Dedifferentiated amniotic fluid mesenchymal stem cell (primary cell): ENCODE results near the gene HPGDS.
"Not testable (repeated sequence)": the region's sequence is repeated elsewhere in the genome, so short reads cannot be mapped to it uniquely, and the experiment has no call there.

Experiments used
- DNase-seq: peaks from one replicate; pipeline ENCODE4 v3.0.0-alpha.2; 2016; ENCODE audit errors: extremely low spot score

Gene HPGDS

GRCh38 chr4:94325835-94326234 lies 16.8 kb downstream of the HPGDS start:
- DNase-seq: no peak

- not testable (repeated sequence) for DNase-seq
Measured at GRCh38 chr4:94319927-94320326, 22.7 kb downstream of the HPGDS start.

GRCh38 chr4:94307231-94307871 lies 35.3 kb downstream of the HPGDS start:
- no peak for DNase-seq

GRCh38 chr4:94306713-94307112 lies 35.9 kb downstream of the HPGDS start:
- no peak for DNase-seq

GRCh38 chr4:94305466-94306225 lies 37.0 kb downstream of the HPGDS start:
- no peak for DNase-seq

GRCh38 chr4:94304365-94304971 lies 38.2 kb downstream of the HPGDS start:
- DNase-seq: peak; percentile 42

GRCh38 chr4:94302191-94302590 lies 40.4 kb downstream of the HPGDS start:
- no peak for DNase-seq

- DNase-seq: no peak
Measured at GRCh38 chr4:94298725-94299252, 43.8 kb downstream of the HPGDS start.

- DNase-seq: not testable (repeated sequence)
Measured at GRCh38 chr4:94295473-94295872, 47.2 kb downstream of the HPGDS start.

- DNase-seq: not testable (repeated sequence)
Measured at GRCh38 chr4:94293981-94294380, 48.7 kb downstream of the HPGDS start.

GRCh38 chr4:94290245-94290644 lies 52.4 kb downstream of the HPGDS start:
- no peak for DNase-seq

GRCh38 chr4:94285666-94286065 lies 57.0 kb downstream of the HPGDS start:
- DNase-seq: no peak

- no peak for DNase-seq
Measured at GRCh38 chr4:94284889-94285288, 57.7 kb downstream of the HPGDS start.

GRCh38 chr4:94278781-94279180 lies 63.9 kb downstream of the HPGDS start:
- DNase-seq: no peak

GRCh38 chr4:94277534-94277933 lies 65.1 kb downstream of the HPGDS start:
- no peak for DNase-seq

- no peak for DNase-seq
Measured at GRCh38 chr4:94276204-94276603, 66.4 kb downstream of the HPGDS start.

GRCh38 chr4:94274912-94275311 lies 67.7 kb downstream of the HPGDS start:
- peak; percentile 33 for DNase-seq

- no peak for DNase-seq
Measured at GRCh38 chr4:94271248-94271647, 71.4 kb downstream of the HPGDS start.

- no peak for DNase-seq
Measured at GRCh38 chr4:94267037-94267436, 75.6 kb downstream of the HPGDS start.

- DNase-seq: no peak
Measured at GRCh38 chr4:94262163-94263016, 80.2 kb downstream of the HPGDS start.

- DNase-seq: no peak
Measured at GRCh38 chr4:94256828-94257227, 85.8 kb downstream of the HPGDS start.
